Rectal smooth muscle tissue (tissue), 1 donor: ENCODE measurements around the gene MAP1S.

Experiments
- H3K27ac ChIP-seq: one replicate; pipeline ENCODE4 v1.7.0; 2013; ENCODE audit warnings: low read depth, low read length, inconsistent platforms
- H3K27me3 ChIP-seq: one replicate; pipeline ENCODE4 v1.7.0; 2013; ENCODE audit warnings: low read length; ENCODE audit not compliant: control insufficient read depth, insufficient read depth
- H3K36me3 ChIP-seq: one replicate; pipeline ENCODE4 v1.7.0; 2013; ENCODE audit warnings: low read length; ENCODE audit not compliant: control insufficient read depth, insufficient read depth
- H3K4me1 ChIP-seq: one replicate; pipeline ENCODE4 v1.7.0; 2013; ENCODE audit warnings: low read length; ENCODE audit not compliant: control insufficient read depth, insufficient read depth
- H3K4me3 ChIP-seq: one replicate; pipeline ENCODE4 v1.7.0; 2013; ENCODE audit warnings: low read length
- H3K9ac ChIP-seq: one replicate; pipeline ENCODE4 v1.7.0; 2013; ENCODE audit warnings: low read length

Gene MAP1S

DNA sequence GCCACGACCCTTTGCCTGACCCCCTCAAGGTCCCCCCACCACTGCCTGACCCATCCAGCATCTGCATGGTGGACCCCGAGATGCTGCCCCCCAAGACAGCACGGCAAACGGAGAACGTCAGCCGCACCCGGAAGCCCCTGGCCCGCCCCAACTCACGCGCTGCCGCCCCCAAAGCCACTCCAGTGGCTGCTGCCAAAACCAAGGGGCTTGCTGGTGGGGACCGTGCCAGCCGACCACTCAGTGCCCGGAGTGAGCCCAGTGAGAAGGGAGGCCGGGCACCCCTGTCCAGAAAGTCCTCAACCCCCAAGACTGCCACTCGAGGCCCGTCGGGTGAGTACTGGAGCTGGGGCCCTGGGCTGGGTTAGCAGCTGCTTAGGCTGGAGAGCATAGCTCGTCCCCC, 8.6 kb downstream of the MAP1S start:
- Histone ChIP-seq H3K4me3 (no peak overlapping the region), H3K27ac (no peak overlapping the region), H3K36me3 (peaks cover 24% of the 10 kb centered on the region), H3K9ac (no peak overlapping the region), H3K4me1 (no peaks in the 10 kb centered on the region), H3K27me3 (no peaks in the 10 kb centered on the region)

DNA sequence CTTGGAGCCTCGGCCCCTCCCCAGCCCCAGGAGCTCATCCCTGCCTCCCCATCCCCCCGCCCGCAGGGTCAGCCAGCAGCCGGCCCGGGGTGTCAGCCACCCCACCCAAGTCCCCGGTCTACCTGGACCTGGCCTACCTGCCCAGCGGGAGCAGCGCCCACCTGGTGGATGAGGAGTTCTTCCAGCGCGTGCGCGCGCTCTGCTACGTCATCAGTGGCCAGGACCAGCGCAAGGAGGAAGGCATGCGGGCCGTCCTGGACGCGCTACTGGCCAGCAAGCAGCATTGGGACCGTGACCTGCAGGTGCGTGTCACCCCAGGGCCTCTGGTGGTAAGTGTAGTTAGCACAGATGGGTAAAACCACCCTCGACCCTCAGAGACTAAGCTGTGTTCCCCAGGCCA, 13.8 kb downstream of the MAP1S start:
- H3K36me3 ChIP-seq = peaks cover 18% of the 10 kb centered on the region

DNA sequence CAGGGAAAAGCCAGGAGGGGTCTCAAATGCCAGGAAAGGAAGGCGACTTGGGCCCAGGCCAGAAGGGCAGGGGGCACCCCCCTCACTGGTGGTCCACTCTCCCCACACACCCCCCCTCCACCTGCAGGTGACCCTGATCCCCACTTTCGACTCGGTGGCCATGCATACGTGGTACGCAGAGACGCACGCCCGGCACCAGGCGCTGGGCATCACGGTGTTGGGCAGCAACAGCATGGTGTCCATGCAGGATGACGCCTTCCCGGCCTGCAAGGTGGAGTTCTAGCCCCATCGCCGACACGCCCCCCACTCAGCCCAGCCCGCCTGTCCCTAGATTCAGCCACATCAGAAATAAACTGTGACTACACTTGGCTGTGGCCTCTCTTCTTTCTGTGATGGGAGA, 14.9 kb downstream of the MAP1S start:
- Histone ChIP-seq H3K9ac (no peak overlapping the region), H3K36me3 (peaks cover 18% of the 10 kb centered on the region), H3K27me3 (no peaks in the 10 kb centered on the region), H3K27ac (no peak overlapping the region), H3K4me3 (no peak overlapping the region), H3K4me1 (no peaks in the 10 kb centered on the region)

More for the DNA sequence above, 13.8 kb downstream of the MAP1S start:
- H3K27me3 ChIP-seq = no peaks in the 10 kb centered on the region
- no peak overlapping the region for H3K9ac ChIP-seq
- H3K27ac ChIP-seq = no peak overlapping the region
- no peaks in the 10 kb centered on the region for H3K4me1 ChIP-seq
- no peak overlapping the region for H3K4me3 ChIP-seq

DNA sequence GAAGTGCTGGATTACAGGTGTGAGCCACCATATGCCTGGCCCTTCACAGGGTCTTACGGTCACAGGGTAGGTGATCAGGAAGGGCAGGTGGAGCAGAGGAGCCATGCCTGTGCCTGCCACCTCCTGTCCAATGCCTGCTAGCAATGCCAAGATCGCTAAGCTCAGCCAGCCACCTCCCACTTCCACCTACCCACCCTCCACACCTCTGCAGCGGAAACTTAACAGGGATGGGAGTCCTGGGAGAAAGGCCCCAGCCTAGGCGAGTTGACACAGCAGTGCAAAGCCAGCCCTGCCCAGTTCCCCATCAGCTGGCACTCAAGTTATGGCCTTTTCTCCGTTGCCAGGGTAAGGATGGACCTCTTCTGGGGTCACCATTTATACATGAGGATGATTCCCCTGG, 16.1 kb downstream of the MAP1S start:
- no peak overlapping the region for H3K27ac ChIP-seq
- no peak overlapping the region for H3K9ac ChIP-seq
- H3K4me3 ChIP-seq = no peak overlapping the region
- H3K4me1 ChIP-seq = no peaks in the 10 kb centered on the region
- H3K36me3 ChIP-seq = peaks cover 18% of the 10 kb centered on the region
- H3K27me3 ChIP-seq = no peaks in the 10 kb centered on the region

DNA sequence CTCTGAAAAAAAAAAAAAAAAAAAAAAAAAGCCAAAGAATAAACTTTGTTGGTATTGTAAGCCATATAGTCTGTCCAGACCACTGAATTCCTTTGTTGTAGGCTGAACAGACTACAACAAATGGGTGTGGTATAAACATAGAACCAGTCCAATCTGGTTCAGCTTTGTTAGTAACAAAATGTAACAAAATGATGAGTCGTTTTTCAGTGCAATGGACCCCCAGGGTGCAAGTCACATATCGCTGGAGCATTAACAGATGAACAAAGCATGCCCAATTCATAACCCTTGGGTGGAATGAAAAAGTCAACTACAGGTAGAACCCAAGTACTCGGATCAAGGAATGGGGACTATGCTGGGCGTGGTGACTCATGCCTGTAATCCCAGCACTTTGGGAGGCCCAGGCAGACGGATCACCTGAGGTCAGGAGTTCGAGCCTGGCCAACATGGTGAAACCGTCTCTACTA, 18.4 kb downstream of the MAP1S start:
- Histone ChIP-seq H3K9ac (no peak overlapping the region), H3K27me3 (no peaks in the 10 kb centered on the region), H3K4me3 (no peak overlapping the region), H3K36me3 (peaks cover 13% of the 10 kb centered on the region), H3K4me1 (no peaks in the 10 kb centered on the region), H3K27ac (no peak overlapping the region)

DNA sequence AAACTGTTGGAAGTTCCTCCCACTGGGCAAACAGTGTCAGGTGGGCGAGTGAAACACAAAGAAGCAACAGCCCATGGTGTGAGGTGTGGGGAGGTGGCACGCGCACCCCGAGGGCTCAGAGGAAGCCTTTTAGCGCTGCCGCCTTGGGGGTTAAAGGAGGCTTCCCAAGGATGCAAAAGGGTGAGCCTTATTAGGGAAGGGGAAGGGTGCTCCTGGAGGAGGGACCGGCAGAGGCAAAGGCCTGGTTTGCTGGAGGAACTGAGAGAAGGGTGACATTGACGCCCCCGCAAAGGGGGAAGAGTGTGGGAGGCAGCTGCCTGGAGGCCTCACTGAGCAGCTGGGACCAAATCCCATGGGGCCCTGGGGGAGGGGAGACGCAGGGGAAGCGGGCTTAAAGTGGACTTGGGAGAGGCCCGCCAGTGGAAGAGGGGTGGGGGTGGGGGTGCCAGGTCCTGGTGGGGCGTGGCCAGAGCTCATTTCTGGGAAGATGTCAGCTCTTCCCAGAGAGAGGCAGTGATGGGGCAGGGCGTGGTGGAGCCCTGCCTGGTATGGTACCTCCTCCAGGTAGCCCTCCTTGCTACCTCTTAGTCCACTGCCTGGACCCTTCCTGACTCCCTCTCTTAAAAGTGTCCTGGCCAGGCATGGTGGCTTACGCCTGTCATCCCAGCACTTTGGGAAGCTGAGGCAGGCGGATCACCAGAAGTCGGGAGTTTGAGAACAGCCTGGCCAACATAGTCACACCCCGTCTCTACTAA, 20.0 kb downstream of the MAP1S start:
- peaks cover under 1% of the 10 kb centered on the region for H3K36me3 ChIP-seq
- no peak overlapping the region for H3K4me3 ChIP-seq
- no peak overlapping the region for H3K9ac ChIP-seq
- H3K27me3 ChIP-seq = no peaks in the 10 kb centered on the region
- no peaks in the 10 kb centered on the region for H3K4me1 ChIP-seq
- H3K27ac ChIP-seq = no peak overlapping the region

DNA sequence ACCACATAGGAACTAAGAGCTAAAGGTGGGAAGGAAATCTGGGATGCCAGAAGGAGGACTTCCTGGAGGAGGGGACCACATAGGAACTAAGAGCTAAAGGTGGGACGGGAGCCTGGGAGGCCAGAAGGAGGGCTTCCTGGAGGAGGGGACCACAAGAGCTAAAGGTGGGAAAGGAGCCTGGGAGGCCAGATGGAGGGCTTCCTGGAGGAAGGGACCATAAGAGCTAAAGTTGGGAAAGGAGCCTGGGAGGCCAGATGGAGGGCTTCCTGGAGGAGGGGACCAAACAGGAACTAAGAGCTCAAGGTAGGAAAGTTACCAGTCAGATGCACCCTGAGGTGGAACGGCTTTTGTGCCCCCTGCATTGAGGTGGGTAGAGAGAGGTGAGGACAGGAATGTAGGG, 22.2 kb downstream of the MAP1S start:
- Histone ChIP-seq H3K27me3 (no peaks in the 10 kb centered on the region), H3K27ac (no peak overlapping the region), H3K4me1 (no peaks in the 10 kb centered on the region), H3K4me3 (no peak overlapping the region), H3K36me3 (no peaks in the 10 kb centered on the region), H3K9ac (no peak overlapping the region)

DNA sequence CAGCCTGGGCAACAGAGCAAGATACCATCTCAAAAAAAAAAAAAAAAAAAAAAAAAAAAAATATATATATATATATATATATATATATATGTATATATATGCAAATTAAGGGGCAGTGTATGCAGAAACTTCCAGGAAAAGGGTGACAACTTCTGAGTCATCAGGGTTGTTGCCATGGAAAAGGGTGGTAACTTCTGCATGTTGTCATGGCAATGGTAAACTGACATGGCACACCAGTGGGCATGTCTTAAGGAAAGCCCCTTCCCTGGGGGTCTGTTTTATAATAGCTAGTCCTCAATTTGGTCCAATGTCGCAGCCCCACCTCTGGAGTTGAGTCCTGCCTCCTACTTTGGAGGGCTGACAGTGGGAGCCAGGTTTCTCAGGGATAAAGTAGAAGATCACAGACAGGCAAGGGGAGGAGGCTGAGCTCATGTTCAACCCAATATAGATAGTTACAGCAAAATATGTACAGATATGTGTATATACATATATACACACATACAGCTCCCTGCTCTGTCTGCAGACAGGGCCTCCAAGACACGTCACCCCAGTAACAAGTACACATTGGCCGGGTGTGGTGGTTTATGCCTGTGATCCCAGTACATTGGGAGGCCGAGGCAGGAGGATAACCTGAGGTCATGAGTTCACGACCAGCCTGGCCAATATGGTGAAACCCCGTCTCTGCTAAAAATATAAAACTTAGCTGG, 24.7 kb downstream of the MAP1S start:
- H3K27me3 ChIP-seq = no peaks in the 10 kb centered on the region
- H3K4me1 ChIP-seq = no peaks in the 10 kb centered on the region
- H3K36me3 ChIP-seq = no peaks in the 10 kb centered on the region
- no peak overlapping the region for H3K27ac ChIP-seq
- H3K9ac ChIP-seq = no peak overlapping the region
- H3K4me3 ChIP-seq = no peak overlapping the region

DNA sequence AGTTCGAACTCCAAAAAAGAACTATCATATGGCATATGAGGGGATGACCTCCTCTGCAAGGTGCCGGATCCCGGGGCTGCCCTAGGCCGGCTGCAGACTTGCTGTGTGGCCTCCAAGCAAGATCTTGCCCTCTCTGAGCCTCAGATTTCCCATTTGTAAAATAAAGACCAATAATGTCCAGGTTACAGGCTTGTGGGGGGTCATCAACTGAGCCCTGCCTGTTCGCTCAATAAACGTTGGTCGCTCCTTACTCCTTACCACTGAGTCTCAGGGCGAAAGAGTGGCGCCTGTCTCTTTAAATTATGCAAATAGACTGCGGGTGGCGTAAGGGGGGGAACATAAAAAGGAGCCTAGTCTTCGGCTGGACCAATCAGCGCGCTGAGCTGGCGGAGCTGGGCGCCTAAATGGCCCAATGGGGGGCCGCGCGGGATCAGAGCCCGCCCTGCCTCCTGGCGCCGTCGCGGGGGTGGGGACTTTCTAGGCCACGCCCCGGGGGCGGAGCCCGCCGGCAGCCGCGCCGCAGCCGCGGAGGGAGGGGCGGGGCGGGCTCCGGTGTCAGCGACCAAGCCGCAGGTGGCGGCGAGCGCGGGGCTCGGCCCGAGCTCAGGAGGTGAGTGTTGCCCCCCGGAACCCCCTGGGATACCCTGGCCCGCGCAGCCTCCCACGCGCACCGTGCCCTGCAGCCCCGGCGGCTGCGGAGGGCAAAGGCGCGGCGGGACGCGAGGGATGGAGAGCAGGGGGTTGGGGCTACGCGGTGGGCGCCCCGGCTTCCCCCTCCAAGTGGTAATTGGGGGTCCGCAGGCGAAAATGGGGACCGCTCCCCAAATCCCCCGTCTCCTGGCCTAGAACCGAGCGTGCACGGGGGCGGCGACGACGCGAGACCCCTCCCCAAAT, 28.2 kb downstream of the MAP1S start:
- Histone ChIP-seq H3K27me3 (no peaks in the 10 kb centered on the region), H3K27ac (no peak overlapping the region), H3K36me3 (no peaks in the 10 kb centered on the region), H3K9ac (no peak overlapping the region), H3K4me1 (no peaks in the 10 kb centered on the region), H3K4me3 (peak overlapping the region; percentile 44)

DNA sequence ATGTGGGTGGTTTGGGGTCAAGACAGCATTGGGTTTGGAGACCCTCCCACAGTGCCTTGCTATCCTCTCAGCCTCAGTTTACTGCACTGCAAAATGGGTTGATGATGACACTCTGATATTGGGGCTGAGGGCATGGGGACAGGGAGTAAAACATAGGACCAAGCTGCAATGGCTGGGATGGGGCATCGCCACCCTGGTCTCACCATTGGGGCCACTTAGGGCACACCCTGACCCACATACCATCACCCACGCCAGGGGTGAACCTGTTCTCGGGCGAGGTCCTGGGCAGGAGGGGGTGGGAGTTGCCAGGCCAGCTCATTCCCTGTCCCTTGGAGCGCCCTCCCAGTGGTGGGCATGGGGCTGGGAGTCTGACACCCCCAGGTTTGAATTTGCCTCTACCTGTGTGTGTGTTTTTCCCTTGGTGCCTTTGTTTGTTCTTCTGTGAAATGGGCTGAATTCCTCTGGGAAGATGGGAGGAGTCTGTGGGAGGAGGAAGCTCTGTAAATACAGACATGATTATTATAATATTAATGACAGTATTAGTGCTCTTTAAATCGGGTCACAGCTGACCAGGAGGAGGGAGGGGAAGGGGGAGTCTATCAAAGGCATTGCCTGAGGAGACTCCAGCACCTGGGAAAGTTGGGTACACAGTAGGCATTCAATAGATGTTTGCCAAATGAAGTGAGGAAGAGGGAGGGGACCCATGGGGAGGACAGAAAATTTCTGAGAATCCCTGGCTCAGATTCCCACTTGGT, 29.8 kb downstream of the MAP1S start:
- Histone ChIP-seq H3K36me3 (no peaks in the 10 kb centered on the region), H3K4me3 (no peak overlapping the region), H3K9ac (no peak overlapping the region), H3K27me3 (no peaks in the 10 kb centered on the region), H3K27ac (no peak overlapping the region), H3K4me1 (no peaks in the 10 kb centered on the region)

DNA sequence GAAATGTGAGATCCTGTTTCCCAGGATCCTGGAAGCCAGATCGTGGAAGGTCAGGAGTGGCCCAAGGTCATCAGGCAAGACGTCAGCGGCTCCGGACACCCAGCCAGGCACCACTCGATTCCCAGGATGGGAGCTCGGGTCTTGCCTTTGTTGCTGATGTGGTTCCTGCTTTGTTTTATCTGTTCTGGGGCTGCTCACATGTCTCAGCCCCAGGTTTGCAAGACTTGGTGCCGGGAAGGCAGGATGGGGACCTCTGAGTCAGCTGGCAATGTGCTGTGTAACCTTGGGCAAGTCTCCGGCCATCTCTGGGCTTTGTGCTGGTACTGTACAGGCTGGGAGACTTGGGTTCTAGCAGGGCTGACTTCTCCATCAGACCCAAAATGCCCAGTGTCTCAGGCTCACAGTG, 30.6 kb downstream of the MAP1S start:
- Histone ChIP-seq H3K4me1 (no peaks in the 10 kb centered on the region), H3K36me3 (no peaks in the 10 kb centered on the region), H3K9ac (no peak overlapping the region), H3K27ac (no peak overlapping the region), H3K27me3 (no peaks in the 10 kb centered on the region), H3K4me3 (no peak overlapping the region)
